COLO668 (cell line): ENCODE results near the gene KCNK18.
"Not testable (repeated sequence)": the region's sequence is repeated elsewhere in the genome, so short reads cannot be mapped to it uniquely, and the experiment has no call there.

Source experiments
- DNase-seq: peaks from one replicate; lab custom pipeline; 2025; ENCODE audit not compliant: unreplicated experiment; lab: John Stamatoyannopoulos, UW

The KCNK18 gene

GRCh38 chr10:117169480-117169879 lies 27.8 kb upstream of the KCNK18 start:
- no peak for DNase-seq

GRCh38 chr10:117170244-117170643 lies 27.0 kb upstream of the KCNK18 start:
- DNase-seq: no peak

GRCh38 chr10:117174439-117175214 lies 22.7 kb upstream of the KCNK18 start:
- DNase-seq: peak; percentile 66

GRCh38 chr10:117175215-117175900 lies 21.9 kb upstream of the KCNK18 start:
- peak; percentile 26 for DNase-seq

- DNase-seq: peak; percentile 50
Observed at GRCh38 chr10:117175901-117176534, 21.3 kb upstream of the KCNK18 start.

- no peak for DNase-seq
Observed at GRCh38 chr10:117178190-117178589, 19.1 kb upstream of the KCNK18 start.

- DNase-seq: no peak
Observed at GRCh38 chr10:117184296-117184695, 13.0 kb upstream of the KCNK18 start.

- no peak for DNase-seq
Observed at GRCh38 chr10:117184821-117185220, 12.5 kb upstream of the KCNK18 start.

GRCh38 chr10:117185817-117186216 lies 11.5 kb upstream of the KCNK18 start:
- DNase-seq: not testable (repeated sequence)

GRCh38 chr10:117186832-117187615 lies 10.3 kb upstream of the KCNK18 start:
- DNase-seq: no peak

GRCh38 chr10:117188371-117188770 lies 8.9 kb upstream of the KCNK18 start:
- no peak for DNase-seq

- DNase-seq: no peak
Observed at GRCh38 chr10:117189557-117189956, 7.7 kb upstream of the KCNK18 start.

- no peak for DNase-seq
Observed at GRCh38 chr10:117198088-117198487, 799 bp downstream of the KCNK18 start.

- DNase-seq: no peak
Observed at GRCh38 chr10:117201826-117202225, 4.5 kb downstream of the KCNK18 start.

- no peak for DNase-seq
Observed at GRCh38 chr10:117204316-117204715, 7.0 kb downstream of the KCNK18 start.

- no peak for DNase-seq
Observed at GRCh38 chr10:117212176-117212575, 14.9 kb downstream of the KCNK18 start.

- DNase-seq: no peak
Observed at GRCh38 chr10:117214401-117214800, 17.1 kb downstream of the KCNK18 start.

GRCh38 chr10:117215079-117215478 lies 17.8 kb downstream of the KCNK18 start:
- no peak for DNase-seq

- DNase-seq: no peak
Observed at GRCh38 chr10:117216028-117216427, 18.7 kb downstream of the KCNK18 start.

GRCh38 chr10:117216611-117217195 lies 19.4 kb downstream of the KCNK18 start:
- DNase-seq: peak; percentile 63
